Retinal pigment epithelial cell (primary cell): ENCODE data around the gene FOXK1.
A peak's percentile ranks its signal among the peaks of the same experiment; 100 is the strongest.

Source experiments
- DNase-seq: peaks from one replicate; pipeline ENCODE4 v3.0.0-alpha.2; 2010; ENCODE audit warnings: low read depth
- H3K4me3 ChIP-seq: 2 replicates; pipeline ENCODE4 v1.5.1; 2011; ENCODE audit warnings: mild to moderate bottlenecking, low read length, control low read depth, moderate library complexity
- CTCF ChIP-seq: conservative IDR thresholded peaks from 2 replicates; pipeline ENCODE4 v1.5.1; 2011; ENCODE audit warnings: low read depth, low read length, control low read depth, inconsistent platforms

Gene FOXK1

GRCh38 chr7:4771737-4772136 is 89.6 kb downstream of the FOXK1 start:
- no peak for DNase-seq
- no peak overlapping the region for H3K4me3 ChIP-seq
- no peak for TF ChIP-seq CTCF

- no peak for TF ChIP-seq CTCF
Measured at GRCh38 chr7:4772306-4772705, 90.2 kb downstream of the FOXK1 start.

GRCh38 chr7:4774007-4774406 is 91.9 kb downstream of the FOXK1 start:
- DNase-seq: no peak
- no peak for TF ChIP-seq CTCF
- no peak overlapping the region for H3K4me3 ChIP-seq

More at GRCh38 chr7:4772306-4772705, 90.2 kb downstream of the FOXK1 start:
- no peak overlapping the region for H3K4me3 ChIP-seq
- no peak for DNase-seq

GRCh38 chr7:4774658-4775249 is 92.7 kb downstream of the FOXK1 start:
- no peak for TF ChIP-seq CTCF
- peak; percentile 22 for DNase-seq
- peak overlapping the region; percentile 93 for H3K4me3 ChIP-seq

GRCh38 chr7:4775250-4775847 is 93.3 kb downstream of the FOXK1 start, which contains the start of gene AP5Z1:
Gene AP5Z1, plus strand, starts transcription at chr7:4775623. Its CDS starts 93 bp downstream, at chr7:4775716.
- no peak for TF ChIP-seq CTCF
- H3K4me3 ChIP-seq: peak within 1 kb of the TSS; percentile 93
- DNase-seq: peak; percentile 92

- peak overlapping the region; percentile 93 for H3K4me3 ChIP-seq
- DNase-seq: peak; percentile 17
- TF ChIP-seq CTCF: no peak
Measured at GRCh38 chr7:4775848-4776623, 93.9 kb downstream of the FOXK1 start.

- no peak for DNase-seq
- no peak overlapping the region for H3K4me3 ChIP-seq
- no peak for TF ChIP-seq CTCF
Measured at GRCh38 chr7:4779118-4779517, 97.0 kb downstream of the FOXK1 start.
